ENCODE measurements around the gene BRPF1.

BRPF1 gene

DNA sequence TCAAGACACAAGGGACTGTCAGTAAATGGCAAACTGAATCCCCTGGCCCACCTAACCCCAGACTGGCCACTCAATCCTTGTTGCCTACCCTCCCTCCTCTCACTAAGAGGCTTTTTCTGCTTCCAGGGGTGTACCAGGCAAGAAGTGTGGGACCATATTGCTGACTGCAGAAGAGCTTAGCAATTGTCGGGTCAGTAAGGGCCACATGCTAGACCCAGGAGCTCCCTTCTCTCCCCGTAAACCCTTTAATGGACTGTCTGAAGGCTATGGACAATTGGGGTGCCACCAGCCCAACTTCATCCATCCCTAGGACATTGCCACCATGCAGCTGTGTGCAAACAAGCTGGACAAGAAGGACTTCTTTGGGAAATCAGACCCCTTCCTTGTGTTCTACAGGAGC lies 19.1 kb upstream of the BRPF1 start:
- H3K9me3 ChIP-seq (ENCODE audit: insufficient read depth, low read length): no peaks in the 10 kb centered on the region
- no peak overlapping the region for H3K9ac ChIP-seq (ENCODE audit: low read length)
- no peaks in the 10 kb centered on the region for H3K79me2 ChIP-seq (ENCODE audit: insufficient read depth, low read length)
- no peaks in the 10 kb centered on the region for H4K20me1 ChIP-seq (ENCODE audit: low read depth, low read length)
- no peak overlapping the region for H2AFZ ChIP-seq (ENCODE audit: low read depth, low read length, severe bottlenecking)
- no peaks in the 10 kb centered on the region for H3K36me3 ChIP-seq (ENCODE audit: low read length)
- no peak for TF ChIP-seq EZH2phosphoT487 (conservative IDR thresholded peaks at IDR 0.05; ENCODE audit: low read length)
- TF ChIP-seq, protein P1, sequence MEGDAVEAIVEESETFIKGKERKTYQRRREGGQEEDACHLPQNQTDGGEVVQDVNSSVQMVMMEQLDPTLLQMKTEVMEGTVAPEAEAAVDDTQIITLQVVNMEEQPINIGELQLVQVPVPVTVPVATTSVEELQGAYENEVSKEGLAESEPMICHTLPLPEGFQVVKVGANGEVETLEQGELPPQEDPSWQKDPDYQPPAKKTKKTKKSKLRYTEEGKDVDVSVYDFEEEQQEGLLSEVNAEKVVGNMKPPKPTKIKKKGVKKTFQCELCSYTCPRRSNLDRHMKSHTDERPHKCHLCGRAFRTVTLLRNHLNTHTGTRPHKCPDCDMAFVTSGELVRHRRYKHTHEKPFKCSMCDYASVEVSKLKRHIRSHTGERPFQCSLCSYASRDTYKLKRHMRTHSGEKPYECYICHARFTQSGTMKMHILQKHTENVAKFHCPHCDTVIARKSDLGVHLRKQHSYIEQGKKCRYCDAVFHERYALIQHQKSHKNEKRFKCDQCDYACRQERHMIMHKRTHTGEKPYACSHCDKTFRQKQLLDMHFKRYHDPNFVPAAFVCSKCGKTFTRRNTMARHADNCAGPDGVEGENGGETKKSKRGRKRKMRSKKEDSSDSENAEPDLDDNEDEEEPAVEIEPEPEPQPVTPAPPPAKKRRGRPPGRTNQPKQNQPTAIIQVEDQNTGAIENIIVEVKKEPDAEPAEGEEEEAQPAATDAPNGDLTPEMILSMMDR (IDR thresholded peaks at IDR 0.05; ENCODE audit: insufficient read depth, low read length, poor library complexity, severe bottlenecking): no peak
- H3K4me3 ChIP-seq (ENCODE audit: insufficient read depth, low read length, poor library complexity, severe bottlenecking): no peak overlapping the region
- H3F3A ChIP-seq (ENCODE audit: insufficient read depth): no peaks in the 10 kb centered on the region
- no peak overlapping the region for H3K4me2 ChIP-seq (ENCODE audit: low read depth, low read length, poor library complexity, severe bottlenecking)
- H3K9me2 ChIP-seq (replicated peaks; ENCODE audit: insufficient read depth, low read length): no peaks in the 10 kb centered on the region
- no peak overlapping the region for H3K27ac ChIP-seq (ENCODE audit: low read depth, low read length)
- no peaks in the 10 kb centered on the region for H3K27me3 ChIP-seq (ENCODE audit: low read length)

GRCh38 chr3:9713142-9713541 lies 18.4 kb upstream of the BRPF1 start:
- Histone ChIP-seq H3K36me3 (ENCODE audit: low read length) (no peaks in the 10 kb centered on the region), H3K9me2 (replicated peaks; ENCODE audit: insufficient read depth, low read length) (no peaks in the 10 kb centered on the region), H3K4me2 (ENCODE audit: low read depth, low read length, poor library complexity, severe bottlenecking) (no peak overlapping the region), H3K79me2 (ENCODE audit: insufficient read depth, low read length) (no peaks in the 10 kb centered on the region), H4K20me1 (ENCODE audit: low read depth, low read length) (no peaks in the 10 kb centered on the region), H3K9ac (ENCODE audit: low read length) (no peak overlapping the region), H2AFZ (ENCODE audit: low read depth, low read length, severe bottlenecking) (no peak overlapping the region), H3F3A (ENCODE audit: insufficient read depth) (no peaks in the 10 kb centered on the region), H3K4me3 (ENCODE audit: insufficient read depth, low read length, poor library complexity, severe bottlenecking) (no peak overlapping the region), H3K27ac (ENCODE audit: low read depth, low read length) (no peak overlapping the region), H3K27me3 (ENCODE audit: low read length) (no peaks in the 10 kb centered on the region), H3K9me3 (ENCODE audit: insufficient read depth, low read length) (no peaks in the 10 kb centered on the region)
- TF ChIP-seq, protein P1 (IDR thresholded peaks at IDR 0.05; ENCODE audit: insufficient read depth, low read length, poor library complexity, severe bottlenecking): no peak
- no peak for TF ChIP-seq EZH2phosphoT487 (conservative IDR thresholded peaks at IDR 0.05; ENCODE audit: low read length)

GRCh38 chr3:9715136-9715535 lies 16.4 kb upstream of the BRPF1 start:
- no peaks in the 10 kb centered on the region for H3K9me3 ChIP-seq (ENCODE audit: insufficient read depth, low read length)
- no peak overlapping the region for H3K27ac ChIP-seq (ENCODE audit: low read depth, low read length)
- no peaks in the 10 kb centered on the region for H3K9me2 ChIP-seq (replicated peaks; ENCODE audit: insufficient read depth, low read length)
- H2AFZ ChIP-seq (ENCODE audit: low read depth, low read length, severe bottlenecking): no peak overlapping the region
- no peak for TF ChIP-seq EZH2phosphoT487 (conservative IDR thresholded peaks at IDR 0.05; ENCODE audit: low read length)
- TF ChIP-seq, protein P1 (IDR thresholded peaks at IDR 0.05; ENCODE audit: insufficient read depth, low read length, poor library complexity, severe bottlenecking): no peak
- no peak overlapping the region for H3K4me2 ChIP-seq (ENCODE audit: low read depth, low read length, poor library complexity, severe bottlenecking)
- H3K79me2 ChIP-seq (ENCODE audit: insufficient read depth, low read length): no peaks in the 10 kb centered on the region
- no peak overlapping the region for H3K4me3 ChIP-seq (ENCODE audit: insufficient read depth, low read length, poor library complexity, severe bottlenecking)
- no peaks in the 10 kb centered on the region for H3K36me3 ChIP-seq (ENCODE audit: low read length)
- H3K9ac ChIP-seq (ENCODE audit: low read length): no peak overlapping the region
- H4K20me1 ChIP-seq (ENCODE audit: low read depth, low read length): no peaks in the 10 kb centered on the region
- H3F3A ChIP-seq (ENCODE audit: insufficient read depth): no peaks in the 10 kb centered on the region
- H3K27me3 ChIP-seq (ENCODE audit: low read length): no peaks in the 10 kb centered on the region
